ENCODE measurements around the gene C11orf16.

- TF ChIP-seq POLR2AphosphoS5 (IDR thresholded peaks at IDR 0.05; ENCODE audit: insufficient read depth in 1 of 2, low read depth in 1 of 2) (no peak), CTCF (IDR thresholded peaks at IDR 0.05) (no peak), POLR2A (IDR thresholded peaks at IDR 0.05) (no peak)
Observed at GRCh38 chr11:8899119-8899753, 33.5 kb downstream of the C11orf16 start.
